HepG2 (cell line): ENCODE results near the gene CAPN11.

ENCODE experiments used
- EZH2 ChIP-seq: conservative IDR thresholded peaks from 2 replicates; pipeline ENCODE4 v1.6.1; 2012; ENCODE audit warnings: mild to moderate bottlenecking, low read depth, low read length, moderate library complexity
- MEIS2 ChIP-seq: sonication (generic); formaldehyde crosslinking; IDR thresholded peaks from 2 replicates; pipeline ENCODE4 v1.9.0; 2021; ENCODE audit warnings: mild to moderate bottlenecking, missing genetic modification reagents
- NCOR1 ChIP-seq: fragments of 200-600 bp; sonication (generic); IDR thresholded peaks from 2 replicates; pipeline ENCODE4 v1.7.0; 2017; ENCODE audit warnings: antibody characterized with exemption, low read length, borderline replicate concordance
- ZNF121 ChIP-seq: sonication (generic); formaldehyde crosslinking; IDR thresholded peaks from 2 replicates; pipeline ENCODE4 v1.5.0; 2020; ENCODE audit warnings: mild to moderate bottlenecking, missing genetic modification reagents
- TF ChIP-seq, protein P1 (sequence below): sonication (generic); formaldehyde crosslinking; IDR thresholded peaks from 2 replicates; pipeline ENCODE4 v1.4.0; 2020; ENCODE audit warnings: missing genetic modification reagents

DNA sequence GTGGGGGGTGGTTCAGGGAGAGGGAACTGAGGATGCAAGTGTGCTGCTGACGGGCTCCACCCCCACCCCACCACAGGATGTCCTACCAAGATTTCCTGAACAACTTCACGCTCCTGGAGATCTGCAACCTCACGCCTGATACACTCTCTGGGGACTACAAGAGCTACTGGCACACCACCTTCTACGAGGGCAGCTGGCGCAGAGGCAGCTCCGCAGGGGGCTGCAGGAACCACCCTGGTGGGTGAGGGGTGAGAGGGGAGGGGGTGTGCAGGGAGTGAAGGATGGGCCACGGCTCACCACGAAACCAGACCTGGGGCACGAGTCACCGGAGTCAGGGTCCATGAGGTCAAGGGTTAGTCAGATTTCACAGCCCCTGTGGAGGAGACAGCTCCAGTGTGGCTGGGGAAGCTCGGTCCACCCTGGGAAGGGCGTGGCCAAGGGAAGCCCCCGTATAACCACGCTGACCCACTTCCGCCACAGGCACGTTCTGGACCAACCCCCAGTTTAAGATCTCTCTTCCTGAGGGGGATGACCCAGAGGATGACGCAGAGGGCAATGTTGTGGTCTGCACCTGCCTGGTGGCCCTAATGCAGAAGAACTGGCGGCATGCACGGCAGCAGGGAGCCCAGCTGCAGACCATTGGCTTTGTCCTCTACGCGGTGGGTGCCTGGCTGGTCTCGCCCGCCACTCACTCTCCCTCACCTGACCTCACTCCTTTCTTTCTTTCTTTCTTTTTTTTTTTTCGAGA lies 18.3 kb downstream of the CAPN11 start:
- TF ChIP-seq NCOR1 (no peak), MEIS2 (CRISPR knock-in tag) (no peak), EZH2 (no peak), ZNF121 (CRISPR knock-in tag) (no peak)
- TF ChIP-seq, protein P1, sequence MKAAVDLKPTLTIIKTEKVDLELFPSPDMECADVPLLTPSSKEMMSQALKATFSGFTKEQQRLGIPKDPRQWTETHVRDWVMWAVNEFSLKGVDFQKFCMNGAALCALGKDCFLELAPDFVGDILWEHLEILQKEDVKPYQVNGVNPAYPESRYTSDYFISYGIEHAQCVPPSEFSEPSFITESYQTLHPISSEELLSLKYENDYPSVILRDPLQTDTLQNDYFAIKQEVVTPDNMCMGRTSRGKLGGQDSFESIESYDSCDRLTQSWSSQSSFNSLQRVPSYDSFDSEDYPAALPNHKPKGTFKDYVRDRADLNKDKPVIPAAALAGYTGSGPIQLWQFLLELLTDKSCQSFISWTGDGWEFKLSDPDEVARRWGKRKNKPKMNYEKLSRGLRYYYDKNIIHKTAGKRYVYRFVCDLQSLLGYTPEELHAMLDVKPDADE (CRISPR knock-in tag): no peak
